ENCODE data around the gene POC1A. TPM values are rescaled to one million over a fixed set of nuclear protein-coding genes. Genes with fewer than 3 reads are reported as not detected.

Gene POC1A
- total RNA-seq, 1 donor from 2014 or later: 5.7 TPM

DNA sequence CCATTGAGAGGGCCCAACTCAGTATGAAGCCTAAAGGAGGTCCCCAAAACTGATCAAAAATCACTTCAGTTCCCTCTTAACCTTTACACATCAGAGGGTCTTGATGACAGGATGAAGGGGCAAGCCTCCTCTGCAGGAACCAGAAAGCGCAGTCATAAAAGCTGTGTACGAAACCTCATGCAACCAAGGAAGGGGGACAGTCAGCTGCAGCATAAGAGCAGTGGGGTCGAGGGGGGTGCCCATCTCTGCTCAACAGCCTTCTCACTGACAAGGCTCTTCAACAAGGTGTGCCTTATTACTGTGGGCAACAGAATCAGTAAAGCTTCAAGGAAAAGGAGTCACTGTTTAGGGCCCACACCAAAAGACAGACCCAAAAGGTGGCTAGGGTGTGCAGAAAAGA lies 3.9 kb downstream of the POC1A start:
- H3K4me1 Mint-ChIP-seq (ENCODE audit: low read depth): peaks cover 13% of the 10 kb centered on the region
- H3K4me3 Mint-ChIP-seq (ENCODE audit: unreplicated experiment): no peak overlapping the region
- no peak overlapping the region for H3K27ac Mint-ChIP-seq (ENCODE audit: unreplicated experiment)
- peak; percentile 37 for DNase-seq (ENCODE audit: low spot score)
- peaks cover 2% of the 10 kb centered on the region for H3K36me3 Mint-ChIP-seq (ENCODE audit: low read depth)
- no peaks in the 10 kb centered on the region for H3K9me3 Mint-ChIP-seq (ENCODE audit: low read depth)
- TF ChIP-seq, protein P1, sequence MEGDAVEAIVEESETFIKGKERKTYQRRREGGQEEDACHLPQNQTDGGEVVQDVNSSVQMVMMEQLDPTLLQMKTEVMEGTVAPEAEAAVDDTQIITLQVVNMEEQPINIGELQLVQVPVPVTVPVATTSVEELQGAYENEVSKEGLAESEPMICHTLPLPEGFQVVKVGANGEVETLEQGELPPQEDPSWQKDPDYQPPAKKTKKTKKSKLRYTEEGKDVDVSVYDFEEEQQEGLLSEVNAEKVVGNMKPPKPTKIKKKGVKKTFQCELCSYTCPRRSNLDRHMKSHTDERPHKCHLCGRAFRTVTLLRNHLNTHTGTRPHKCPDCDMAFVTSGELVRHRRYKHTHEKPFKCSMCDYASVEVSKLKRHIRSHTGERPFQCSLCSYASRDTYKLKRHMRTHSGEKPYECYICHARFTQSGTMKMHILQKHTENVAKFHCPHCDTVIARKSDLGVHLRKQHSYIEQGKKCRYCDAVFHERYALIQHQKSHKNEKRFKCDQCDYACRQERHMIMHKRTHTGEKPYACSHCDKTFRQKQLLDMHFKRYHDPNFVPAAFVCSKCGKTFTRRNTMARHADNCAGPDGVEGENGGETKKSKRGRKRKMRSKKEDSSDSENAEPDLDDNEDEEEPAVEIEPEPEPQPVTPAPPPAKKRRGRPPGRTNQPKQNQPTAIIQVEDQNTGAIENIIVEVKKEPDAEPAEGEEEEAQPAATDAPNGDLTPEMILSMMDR (IDR thresholded peaks at IDR 0.05): no peak
- no peaks in the 10 kb centered on the region for H3K27me3 Mint-ChIP-seq (ENCODE audit: low read depth)

DNA sequence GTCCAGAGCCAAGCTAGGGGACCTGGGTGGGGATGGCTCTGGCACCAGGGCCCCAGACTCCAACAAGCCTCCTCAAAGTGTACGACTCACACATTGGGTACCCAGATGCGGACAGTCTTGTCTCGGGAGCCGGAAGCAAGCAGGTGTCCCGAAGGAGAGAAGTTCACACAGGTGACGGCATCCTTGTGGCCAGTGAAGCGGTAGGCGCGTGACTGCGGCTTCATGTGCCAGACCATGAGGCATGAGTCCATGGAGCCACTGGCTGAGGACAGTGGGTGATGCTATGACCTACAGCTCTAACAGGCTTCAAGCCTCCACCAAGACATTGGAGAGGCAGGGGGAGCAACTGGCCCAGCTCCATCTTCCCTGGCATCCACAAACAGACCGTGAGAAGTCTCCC lies 4.5 kb downstream of the POC1A start:
- H3K27me3 Mint-ChIP-seq (ENCODE audit: low read depth): no peaks in the 10 kb centered on the region
- peaks cover 2% of the 10 kb centered on the region for H3K36me3 Mint-ChIP-seq (ENCODE audit: low read depth)
- DNase-seq (ENCODE audit: low spot score): peak; percentile 85
- TF ChIP-seq, protein P1 (IDR thresholded peaks at IDR 0.05): no peak
- H3K27ac Mint-ChIP-seq (ENCODE audit: unreplicated experiment): no peak overlapping the region
- no peaks in the 10 kb centered on the region for H3K9me3 Mint-ChIP-seq (ENCODE audit: low read depth)
- peaks cover 9% of the 10 kb centered on the region for H3K4me1 Mint-ChIP-seq (ENCODE audit: low read depth)
- no peak overlapping the region for H3K4me3 Mint-ChIP-seq (ENCODE audit: unreplicated experiment)

DNA sequence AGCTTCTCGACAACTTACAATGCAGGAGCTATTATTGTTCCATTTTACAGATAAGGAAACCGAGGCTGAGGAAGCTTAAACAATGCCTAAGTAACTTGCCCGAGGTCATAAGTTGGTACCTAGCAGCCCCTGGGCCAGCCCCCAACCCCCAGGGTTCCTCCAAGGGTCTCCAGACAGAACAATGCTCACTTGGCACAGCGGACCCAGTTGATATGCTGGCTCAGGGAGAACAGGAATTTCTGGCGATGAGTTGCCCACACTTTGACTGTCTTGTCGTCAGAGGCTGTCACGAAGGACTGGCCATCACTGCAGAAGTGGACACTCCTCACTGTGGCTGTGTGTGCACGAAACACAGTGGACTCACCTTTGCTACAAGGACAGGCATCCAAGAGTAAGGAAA lies 5.2 kb downstream of the POC1A start:
- Mint-ChIP-seq H3K27me3 (ENCODE audit: low read depth) (no peaks in the 10 kb centered on the region), H3K27ac (ENCODE audit: unreplicated experiment) (no peak overlapping the region), H3K36me3 (ENCODE audit: low read depth) (peaks cover 2% of the 10 kb centered on the region), H3K9me3 (ENCODE audit: low read depth) (no peaks in the 10 kb centered on the region), H3K4me3 (ENCODE audit: unreplicated experiment) (no peak overlapping the region), H3K4me1 (ENCODE audit: low read depth) (peaks cover 10% of the 10 kb centered on the region)
- DNase-seq (ENCODE audit: low spot score): peak; percentile 47
- TF ChIP-seq, protein P1 (IDR thresholded peaks at IDR 0.05): no peak

DNA sequence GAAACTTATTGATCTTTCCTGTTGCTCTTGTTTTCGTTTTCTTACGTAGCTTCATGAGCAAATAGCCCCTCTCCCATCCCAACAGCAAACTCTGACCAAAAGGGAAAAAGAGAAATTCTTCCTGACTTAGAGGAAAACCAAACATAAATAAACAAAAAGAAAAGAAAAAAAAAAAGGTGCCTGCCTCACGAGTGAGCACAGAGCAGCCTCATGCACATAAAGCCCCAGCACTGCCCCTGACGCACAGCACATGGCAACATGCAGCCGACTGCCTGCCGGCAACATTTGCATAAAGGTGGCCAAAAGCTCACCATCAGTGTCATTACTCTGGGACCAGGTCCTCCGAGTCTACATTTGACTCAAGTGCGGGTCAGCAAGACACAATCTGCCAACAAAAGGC lies 6.4 kb downstream of the POC1A start:
- Mint-ChIP-seq H3K4me3 (ENCODE audit: unreplicated experiment) (no peak overlapping the region), H3K36me3 (ENCODE audit: low read depth) (peaks cover 2% of the 10 kb centered on the region), H3K27ac (ENCODE audit: unreplicated experiment) (no peak overlapping the region), H3K27me3 (ENCODE audit: low read depth) (no peaks in the 10 kb centered on the region), H3K4me1 (ENCODE audit: low read depth) (peaks cover 3% of the 10 kb centered on the region), H3K9me3 (ENCODE audit: low read depth) (no peaks in the 10 kb centered on the region)
- TF ChIP-seq, protein P1 (IDR thresholded peaks at IDR 0.05): no peak
- peak; percentile 43 for DNase-seq (ENCODE audit: low spot score)

DNA sequence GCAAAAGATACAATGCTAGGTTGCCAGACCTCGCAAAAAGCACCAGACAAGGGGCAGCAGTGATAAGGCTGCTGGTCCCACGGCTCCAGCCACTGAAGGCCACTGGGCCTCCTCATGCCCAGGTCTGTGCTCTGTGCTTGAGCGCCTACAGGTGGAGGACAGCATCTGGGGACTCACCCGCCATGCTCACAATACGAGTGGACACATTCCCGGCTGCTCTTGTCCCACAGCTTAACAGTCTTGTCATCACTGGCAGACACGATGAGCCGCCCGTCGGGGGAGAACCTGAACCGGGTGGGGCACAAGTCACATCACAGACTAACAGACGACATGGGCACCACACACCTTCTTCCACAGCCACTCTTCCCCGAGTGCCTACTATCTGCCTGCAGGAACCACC lies 7.4 kb downstream of the POC1A start:
- Mint-ChIP-seq H3K4me1 (ENCODE audit: low read depth) (peaks cover 3% of the 10 kb centered on the region), H3K9me3 (ENCODE audit: low read depth) (no peaks in the 10 kb centered on the region), H3K27me3 (ENCODE audit: low read depth) (no peaks in the 10 kb centered on the region), H3K36me3 (ENCODE audit: low read depth) (peaks cover 2% of the 10 kb centered on the region), H3K4me3 (ENCODE audit: unreplicated experiment) (no peak overlapping the region), H3K27ac (ENCODE audit: unreplicated experiment) (no peak overlapping the region)
- TF ChIP-seq, protein P1 (IDR thresholded peaks at IDR 0.05): no peak
- DNase-seq (ENCODE audit: low spot score): peak; percentile 55

Data from chondrocyte (in vitro differentiated cells).